NCI-H345 treated with DMSO at 0.1 percent for 48 hours (cell line): Measurements from ENCODE around the gene ATP2C1.

ENCODE experiments used
- DNase-seq: peaks from one replicate; lab custom pipeline; 2025; ENCODE audit not compliant: unreplicated experiment; lab: John Stamatoyannopoulos, UW

ATP2C1 gene

DNA sequence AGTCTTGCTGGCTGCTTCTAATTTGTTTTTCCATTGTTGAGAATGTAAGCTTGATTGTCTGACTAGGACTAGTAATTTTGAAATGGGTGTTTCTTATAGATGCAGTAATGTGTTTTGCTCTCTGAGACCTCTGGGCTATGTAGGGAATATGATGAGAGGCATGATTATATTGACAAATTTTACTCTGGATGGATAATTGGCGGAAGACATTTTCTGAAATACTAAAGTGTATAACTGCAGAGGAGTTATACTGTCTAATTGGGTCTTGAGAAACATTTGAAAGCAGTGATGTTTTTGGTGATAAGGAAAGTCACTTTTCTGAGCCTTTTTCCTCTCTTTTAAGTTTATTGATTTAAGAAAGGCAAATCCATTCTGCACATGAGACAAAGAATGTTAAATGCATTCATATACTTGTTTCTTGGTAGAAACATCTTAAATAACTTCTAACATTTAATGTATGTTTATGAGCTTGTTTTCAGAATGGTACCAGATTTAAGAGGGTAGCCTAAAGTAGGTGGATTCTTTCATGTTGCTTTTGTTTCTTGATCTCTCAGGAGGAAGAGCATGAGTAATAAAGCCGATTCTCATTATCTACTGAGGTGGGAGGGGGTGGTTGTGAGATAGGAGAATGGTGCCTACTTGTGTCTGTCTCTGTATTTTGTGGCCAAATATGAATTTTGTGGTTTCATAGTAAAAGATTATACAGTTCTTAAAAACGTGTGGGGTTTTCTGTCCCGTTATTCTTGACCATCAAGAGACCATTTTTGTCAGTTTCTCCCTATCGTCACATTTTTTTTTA is 2.0 kb downstream of the ATP2C1 start:
- DNase-seq, result no peak

DNA sequence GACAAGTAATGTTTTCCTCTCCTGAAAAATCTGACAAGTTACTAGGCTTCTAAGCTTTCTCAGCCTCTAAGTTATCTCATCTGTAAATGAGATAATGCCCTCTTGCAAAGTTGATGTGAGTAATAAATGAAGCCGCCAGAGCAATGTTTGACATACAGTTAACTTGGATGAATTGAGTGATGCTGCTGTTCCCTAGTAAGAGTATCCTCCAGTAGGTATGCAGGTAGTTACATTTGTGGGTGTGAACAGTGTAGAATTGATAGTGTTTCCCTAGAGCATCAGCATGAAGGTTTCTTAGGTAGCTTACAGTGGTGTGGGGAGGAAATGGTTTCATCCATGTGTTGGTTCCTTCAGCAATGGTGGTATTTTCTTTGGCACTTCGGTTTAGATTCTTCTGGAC is 3.4 kb downstream of the ATP2C1 start:
- DNase-seq, result no peak

DNA sequence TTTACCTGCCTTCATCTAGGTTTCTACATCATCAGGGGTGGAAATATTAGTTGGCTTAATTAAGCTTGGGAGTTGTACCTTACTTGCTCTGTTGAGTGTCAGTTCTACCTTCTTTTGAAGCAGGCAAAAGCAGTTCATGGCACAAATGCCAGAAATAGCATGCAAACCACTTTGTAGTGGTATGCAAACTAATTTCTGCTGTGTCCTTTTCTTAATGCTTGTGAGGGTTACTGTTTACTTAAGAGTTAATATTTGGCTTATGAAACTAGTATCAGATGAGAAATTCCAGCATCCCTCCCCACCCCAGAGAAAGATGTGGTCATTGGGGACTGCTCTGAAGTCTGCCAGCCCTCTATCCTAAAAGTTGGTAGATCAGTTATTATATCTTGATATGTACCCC is 7.1 kb downstream of the ATP2C1 start:
- DNase-seq, result no peak

DNA sequence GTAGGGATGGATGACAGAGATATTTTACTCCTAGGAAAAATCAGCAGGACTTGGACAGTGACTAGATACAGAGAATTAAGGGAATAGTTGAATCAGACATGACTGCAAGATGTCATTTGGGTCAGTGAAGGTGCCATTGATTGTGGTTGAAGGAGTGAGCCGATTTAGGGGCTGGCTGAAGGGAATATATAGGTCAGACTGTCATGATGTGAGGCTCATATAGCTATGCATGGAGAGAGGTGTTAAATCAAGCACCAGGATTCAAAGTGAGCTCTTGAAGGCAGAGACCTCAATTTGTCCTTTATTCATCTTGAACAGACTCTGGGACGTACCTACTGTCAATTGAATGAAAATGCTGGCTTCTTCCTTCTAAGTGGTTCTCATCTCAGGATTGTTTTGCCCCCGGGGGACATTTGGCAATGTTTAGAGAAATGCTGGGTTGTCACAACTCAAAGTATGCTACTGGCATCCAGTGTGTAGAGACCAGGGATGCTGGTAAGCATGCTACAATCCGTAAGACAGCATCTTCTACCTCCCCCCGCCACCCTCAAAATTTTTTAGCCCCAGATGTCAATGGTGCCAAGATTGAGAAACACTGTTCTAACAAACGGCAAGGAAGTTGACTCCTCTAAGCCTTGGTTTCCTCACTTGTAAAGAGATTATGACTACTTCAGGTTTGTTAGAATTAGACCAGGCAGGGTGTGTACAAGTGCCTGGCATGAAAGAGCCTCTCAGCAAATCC is 7.8 kb downstream of the ATP2C1 start:
- no peak for DNase-seq

DNA sequence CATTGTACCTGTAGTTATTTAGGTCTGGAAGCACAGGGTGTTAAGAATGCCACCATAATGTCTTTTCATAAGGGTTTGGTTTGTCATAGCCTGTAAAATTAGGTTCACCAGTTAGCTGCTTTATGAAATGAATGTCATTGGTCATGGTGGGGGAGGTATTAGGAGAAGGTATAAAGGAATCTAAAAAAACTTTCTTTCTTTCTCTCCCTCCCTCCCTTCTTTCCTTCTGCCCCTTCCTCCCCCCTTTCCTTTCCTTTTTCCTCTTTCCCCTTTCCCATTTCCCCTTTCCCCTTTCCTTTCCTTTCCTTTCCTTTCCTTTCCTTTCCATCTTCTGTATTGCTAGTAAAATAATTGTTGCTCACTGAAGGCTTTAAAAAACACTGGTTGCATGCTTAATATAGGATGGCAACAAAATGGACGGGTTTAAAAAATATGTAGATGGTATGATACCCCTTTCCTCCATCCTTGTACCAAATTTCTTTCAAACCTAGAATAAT is 9.6 kb downstream of the ATP2C1 start:
- no peak for DNase-seq

DNA sequence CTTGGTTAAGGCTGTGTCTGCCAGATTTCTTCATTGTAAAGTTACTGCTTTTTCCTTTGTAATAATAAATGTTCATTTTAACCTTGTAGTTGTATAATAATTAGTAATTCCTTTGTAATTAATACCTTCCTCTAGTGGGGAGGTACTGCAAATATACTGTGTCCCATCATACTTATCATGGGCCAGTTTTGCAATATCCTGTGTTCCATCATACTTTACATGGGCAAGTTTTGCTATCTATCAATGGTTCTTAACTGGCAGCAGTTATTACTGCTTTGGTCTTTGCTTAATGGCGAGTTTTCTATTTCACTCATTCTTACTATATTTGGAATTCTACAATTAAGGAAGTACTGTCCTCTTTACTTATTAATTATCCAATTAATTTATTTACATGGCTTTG is 10.6 kb downstream of the ATP2C1 start:
- no peak for DNase-seq

DNA sequence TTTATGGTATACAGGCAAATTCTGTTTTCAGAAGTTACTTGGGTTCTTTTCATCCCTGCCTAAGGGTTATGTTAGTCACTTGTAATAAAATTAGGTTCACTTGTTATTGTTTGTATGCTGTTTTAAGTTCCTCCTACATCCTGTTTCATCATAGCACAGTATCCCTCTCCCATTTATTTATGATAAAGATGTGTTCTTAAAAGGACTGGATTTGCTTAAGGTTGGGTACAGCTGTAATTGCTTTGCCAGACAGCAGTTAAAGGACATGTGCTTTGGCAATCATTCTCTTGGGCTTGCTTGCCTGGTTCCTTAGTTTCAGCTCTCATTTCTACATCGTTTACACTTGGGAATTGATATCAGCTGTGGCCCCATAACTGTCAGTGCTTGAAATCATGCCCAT is 11.7 kb downstream of the ATP2C1 start:
- no peak for DNase-seq

DNA sequence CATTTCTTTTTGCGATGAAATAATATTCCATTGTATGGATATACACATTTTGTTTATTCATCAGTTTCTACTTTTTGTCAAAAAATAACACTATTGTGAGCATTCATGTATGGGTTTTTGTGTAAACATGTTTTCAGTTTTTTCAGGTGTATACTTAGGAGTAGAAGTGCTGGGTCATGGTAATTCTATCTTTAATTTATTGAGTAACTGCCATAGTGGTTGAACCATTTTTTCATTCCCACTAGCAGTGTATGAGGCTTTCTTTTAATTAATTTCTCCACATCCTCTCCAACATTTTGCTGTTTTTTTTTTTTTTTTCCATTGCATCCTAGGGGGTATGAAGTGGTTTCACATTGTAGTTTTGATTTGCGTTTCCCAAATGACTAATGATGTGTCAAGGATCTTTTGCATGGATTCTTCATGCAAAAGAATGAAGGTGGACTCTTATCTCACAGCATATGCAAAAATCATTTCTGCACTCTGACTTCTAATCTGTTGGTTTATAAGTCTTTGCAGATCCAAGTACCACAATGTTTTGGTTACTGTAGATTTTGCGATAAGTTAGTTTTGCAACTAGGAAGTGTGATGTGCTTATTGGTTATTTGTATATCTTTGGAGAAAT is 12.6 kb downstream of the ATP2C1 start:
- DNase-seq, result no peak

DNA sequence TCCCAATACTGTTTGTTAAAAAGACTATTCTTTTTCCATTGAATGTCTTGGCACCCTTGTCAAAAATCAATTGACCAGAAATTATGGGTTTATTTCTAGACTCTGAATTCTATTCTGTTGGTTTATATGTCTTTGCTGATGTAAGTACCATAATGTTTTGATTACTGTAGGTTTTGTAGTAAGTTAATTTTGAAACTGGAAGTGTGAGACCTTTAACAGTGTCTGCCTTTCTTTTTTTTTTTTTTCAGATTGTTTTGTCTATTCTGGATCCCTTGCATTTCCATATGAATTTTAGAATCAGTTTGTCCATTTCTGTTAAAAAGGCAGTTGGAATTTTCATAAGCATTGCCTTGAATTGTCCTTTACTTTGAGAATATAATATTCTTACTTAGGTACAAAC is 13.6 kb downstream of the ATP2C1 start:
- no peak for DNase-seq

DNA sequence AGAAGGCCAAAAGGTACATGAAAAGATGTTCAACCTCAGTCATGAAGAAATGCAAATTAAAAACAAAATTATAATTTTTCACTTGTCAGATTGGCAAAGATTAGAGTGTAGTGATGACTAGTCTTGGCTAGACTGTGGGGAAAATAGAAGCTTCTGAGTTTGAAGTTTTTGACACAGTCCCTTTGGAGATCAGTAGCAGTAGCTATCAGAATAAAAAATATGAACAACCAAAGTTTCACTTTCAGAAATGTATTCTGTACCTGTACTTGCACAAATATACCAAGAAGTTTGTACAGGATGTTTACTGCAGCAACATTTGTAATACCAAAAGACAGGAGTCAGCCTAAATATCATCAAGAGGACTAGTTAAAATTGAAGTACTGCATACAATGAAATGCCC is 14.1 kb downstream of the ATP2C1 start:
- DNase-seq, result no peak

DNA sequence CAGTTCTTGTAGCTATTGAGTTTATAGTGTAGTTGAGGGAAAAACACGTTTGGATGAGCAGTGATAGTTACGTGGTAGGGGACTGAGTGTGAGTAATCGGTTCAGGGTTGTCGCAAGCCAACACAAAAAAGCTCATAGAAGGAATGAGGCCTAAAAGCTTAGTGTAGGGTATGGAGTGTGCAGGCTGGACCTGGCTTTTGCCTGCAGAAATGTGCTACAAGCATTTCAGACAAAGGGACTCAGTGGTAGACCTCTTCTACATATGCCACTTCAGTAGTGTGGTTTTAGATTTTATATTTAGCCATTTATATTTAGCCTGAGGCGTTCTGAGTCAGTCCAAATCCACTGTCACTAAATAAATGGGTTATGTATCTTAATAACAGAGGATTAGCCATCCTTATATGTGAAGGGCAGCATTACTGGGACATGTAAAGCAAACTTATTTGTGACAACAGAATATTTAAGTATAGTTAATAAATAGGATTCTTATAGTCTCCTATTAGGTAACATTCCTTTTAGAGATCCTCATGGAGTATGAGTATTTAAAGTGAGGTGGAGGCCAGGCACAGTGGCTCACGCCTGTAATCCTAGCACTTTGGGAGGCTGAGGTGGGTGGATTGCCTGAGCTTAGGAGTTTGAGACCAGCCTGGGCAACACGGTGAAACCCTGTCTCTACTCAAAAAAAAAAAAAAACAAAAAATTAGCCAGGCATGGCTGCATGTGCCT is 21.8 kb downstream of the ATP2C1 start:
- no peak for DNase-seq

DNA sequence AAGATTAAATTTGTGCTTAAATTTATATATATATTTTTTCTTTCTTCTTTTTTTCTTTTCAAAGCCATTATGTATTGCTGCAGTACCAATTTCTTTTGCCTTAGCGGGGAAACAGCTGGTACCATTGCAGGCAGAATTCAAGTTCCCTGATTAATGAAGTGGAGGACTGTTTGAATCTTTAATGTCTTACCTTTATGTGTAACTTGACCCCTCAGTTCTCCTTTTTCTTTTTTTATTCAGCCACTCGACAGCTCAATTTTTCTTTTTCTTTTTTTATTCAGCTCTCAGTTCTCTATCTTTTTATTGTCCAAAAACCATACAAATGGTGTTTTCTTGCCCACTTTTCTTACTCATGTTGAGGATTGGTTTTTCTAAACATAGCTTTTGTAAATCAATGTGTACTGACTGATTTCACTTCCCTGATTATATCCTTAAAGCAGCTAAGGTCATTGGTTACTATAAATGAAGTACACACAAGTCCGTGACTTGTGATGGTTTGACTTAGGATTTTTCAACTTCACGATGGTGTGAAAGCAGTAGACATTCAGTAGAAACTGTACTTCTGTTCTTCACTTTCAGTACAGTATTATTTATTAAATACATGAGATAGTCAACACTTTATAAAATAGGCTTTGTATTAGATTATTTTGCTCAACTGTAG is 22.8 kb downstream of the ATP2C1 start:
- DNase-seq, result no peak

DNA sequence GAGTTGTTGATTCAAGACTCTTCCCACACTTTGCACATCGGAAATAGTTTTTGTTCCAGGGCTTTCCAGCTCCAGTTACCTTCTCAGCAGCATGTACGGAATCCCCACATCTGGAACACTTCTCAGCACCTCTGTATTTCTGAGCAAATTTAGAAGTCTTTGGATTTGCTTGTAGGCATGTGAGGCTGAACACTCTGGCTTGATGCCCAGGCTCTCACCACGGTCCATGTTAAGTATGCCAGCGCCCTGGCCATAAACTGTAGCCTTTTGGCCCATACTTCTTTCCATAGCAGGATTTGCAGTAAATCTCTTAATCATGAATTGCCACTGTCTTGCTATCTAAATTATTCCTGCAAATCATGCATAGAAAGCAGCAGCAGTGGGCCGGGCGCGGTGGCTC is 24.4 kb downstream of the ATP2C1 start:
- DNase-seq, result no peak

DNA sequence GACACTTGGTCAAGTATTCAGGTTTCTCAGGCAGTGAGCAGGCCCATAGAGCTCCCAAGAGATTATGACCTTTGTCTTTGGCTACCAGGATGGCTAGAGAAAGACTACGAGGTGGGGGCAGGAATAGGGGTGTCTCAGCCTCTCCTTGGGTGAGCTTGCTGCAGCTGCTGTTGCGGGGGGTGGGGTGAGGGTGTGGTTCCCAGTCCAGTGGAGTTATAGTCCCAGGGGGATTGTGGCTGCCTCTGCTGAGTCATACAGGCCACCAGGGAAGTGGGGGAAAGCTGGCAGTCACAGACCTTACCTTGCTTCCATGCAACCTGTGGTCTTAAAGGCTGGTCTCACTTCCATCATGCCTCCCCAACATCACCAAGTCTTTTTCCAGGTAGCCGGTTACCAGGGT is 31.7 kb downstream of the ATP2C1 start:
- DNase-seq, result no peak

DNA sequence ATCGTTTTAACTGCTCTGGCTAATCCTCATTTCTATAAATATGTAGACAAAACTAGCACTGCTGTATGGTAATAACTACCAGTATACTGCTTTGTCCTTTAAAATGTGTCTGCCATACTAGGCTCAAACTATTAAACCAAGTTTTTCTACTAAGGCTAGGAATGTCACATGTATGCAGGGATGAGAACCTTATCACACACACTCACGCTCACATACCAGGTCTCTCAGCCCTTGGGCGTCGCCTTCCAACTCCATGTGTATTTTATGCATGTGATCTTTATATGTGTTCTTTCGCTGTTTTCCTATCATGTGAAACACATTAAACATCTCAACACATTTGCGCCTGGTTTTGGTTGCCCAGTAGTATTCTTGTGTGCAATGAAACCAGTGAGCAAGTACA is 32.6 kb downstream of the ATP2C1 start:
- DNase-seq, result no peak

DNA sequence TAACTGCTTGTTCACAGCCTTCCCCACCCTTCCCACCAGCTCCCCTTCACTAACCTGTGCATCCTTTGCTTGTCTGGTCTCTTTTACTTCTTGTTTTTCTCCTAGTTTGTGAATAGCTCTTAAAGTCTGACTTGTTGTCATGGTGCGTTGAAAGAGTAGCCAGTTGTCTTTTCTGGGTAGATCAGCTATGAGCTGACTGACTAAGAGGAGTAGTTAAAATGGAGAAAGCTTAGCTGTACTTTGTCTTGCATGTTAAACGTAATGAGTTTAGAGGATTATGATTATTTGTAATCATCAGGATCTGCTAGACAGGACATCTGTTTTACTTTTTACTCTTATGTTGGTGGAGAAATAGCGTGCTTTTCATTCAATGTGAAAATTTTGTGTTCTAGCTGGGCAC is 35.9 kb downstream of the ATP2C1 start:
- DNase-seq, result no peak

DNA sequence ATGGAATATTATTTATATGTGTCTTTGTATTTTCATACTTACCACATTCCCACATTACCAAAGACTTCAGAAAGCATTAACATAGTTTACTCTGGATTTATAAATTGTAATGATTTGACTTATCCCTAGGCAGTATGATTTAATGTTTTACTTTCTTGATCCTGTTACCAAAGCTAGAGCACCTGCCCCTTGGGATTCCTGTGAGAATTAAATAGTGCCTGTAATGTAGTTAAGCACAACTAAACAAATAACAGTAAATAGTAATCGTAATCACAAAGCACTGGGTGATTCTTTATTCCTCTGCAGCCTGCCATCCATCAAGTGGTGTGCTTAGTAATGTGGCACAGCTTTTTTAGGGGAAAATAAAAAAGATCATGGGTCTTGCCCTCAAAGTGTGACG is 39.1 kb downstream of the ATP2C1 start:
- no peak for DNase-seq

DNA sequence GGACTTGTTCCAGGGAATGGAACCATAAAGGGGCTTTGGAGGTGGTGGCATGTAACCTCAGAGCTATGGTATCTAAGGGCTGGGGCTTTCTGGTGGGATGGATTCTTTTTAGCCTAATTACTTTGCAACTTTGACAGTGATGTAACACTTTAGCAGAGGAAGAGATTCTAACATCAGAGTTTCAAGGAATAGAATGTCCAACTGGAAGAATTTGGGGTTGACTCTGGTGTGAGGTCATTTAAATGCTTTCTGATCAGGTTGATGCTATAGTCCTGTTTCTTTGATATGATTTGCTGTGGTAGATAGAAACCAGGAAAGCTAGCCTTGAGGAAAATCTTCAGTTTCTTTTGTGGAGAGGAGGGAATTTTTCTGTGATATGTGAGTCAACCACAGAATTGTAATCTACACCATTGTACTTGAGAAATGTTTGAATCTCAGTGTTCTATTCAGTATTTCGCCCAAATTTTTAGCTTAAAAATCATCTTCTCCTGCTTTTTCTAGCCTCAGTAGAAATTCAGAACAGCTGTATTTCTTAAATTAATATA is 40.0 kb downstream of the ATP2C1 start:
- DNase-seq, result no peak

DNA sequence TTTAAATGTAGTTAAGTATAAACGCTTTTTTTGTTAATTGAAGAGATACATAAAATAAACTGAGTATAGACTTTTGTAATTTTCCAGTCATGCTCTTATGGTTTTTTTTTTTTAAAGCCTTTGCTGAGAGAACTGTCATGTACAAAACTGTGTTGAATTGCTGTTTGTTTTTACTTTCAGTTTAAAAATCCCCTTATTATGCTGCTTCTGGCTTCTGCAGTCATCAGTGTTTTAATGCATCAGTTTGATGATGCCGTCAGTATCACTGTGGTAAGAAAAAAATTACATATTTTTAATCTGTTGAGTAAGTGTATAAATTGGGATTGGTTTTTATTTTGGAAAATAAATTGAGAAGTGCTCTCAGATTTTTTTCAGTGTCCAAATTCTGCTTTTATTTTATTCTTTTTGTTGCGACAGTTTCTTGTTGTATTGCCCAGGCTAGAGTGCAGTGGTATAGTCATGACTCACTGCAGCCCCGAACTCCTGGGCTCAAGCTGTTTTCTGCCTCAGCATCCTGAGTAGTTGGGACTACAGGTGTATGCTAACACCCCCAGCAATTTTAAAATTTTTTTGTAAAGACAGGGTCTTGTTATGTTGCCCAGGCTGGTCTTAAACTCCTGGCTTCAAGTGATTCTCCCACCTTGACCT is 40.7 kb downstream of the ATP2C1 start:
- DNase-seq, result no peak
